ENCODE data around the gene MAML1.

- TF ChIP-seq CTCF (conservative IDR thresholded peaks at IDR 0.05; ENCODE audit: low read depth in 2 of 2) (no peak), EZH2phosphoT487 (IDR thresholded peaks at IDR 0.05; ENCODE audit: unreplicated experiment) (no peak), REST (IDR thresholded peaks at IDR 0.05; ENCODE audit: unreplicated experiment) (no peak), POLR2AphosphoS5 (IDR thresholded peaks at IDR 0.05; ENCODE audit: low read depth) (no peak), EZH2 (IDR thresholded peaks at IDR 0.05; ENCODE audit: low read depth, unreplicated experiment) (no peak), JUNB (IDR thresholded peaks at IDR 0.05; ENCODE audit: unreplicated experiment) (no peak)
Observed at GRCh38 chr5:179771311-179771895, 38.8 kb downstream of the MAML1 start.

All from GM23338 (cell line).